Mesodermal cell (in vitro differentiated cells): ENCODE results near the gene DNAH11.
"Not testable (repeated sequence)": the region's sequence is repeated elsewhere in the genome, so short reads cannot be mapped to it uniquely, and the experiment has no call there.

Experiments used
- H3K27ac ChIP-seq: 2 replicates; pipeline ENCODE4 v1.7.0; 2013; ENCODE audit warnings: mild to moderate bottlenecking, low read depth, low read length, moderate library complexity; ENCODE audit not compliant: severe bottlenecking
- H3K36me3 ChIP-seq: 2 replicates; pipeline ENCODE4 v1.7.1; 2013; ENCODE audit warnings: mild to moderate bottlenecking, low read length, moderate library complexity; ENCODE audit not compliant: control insufficient read depth, insufficient read depth
- H3K4me1 ChIP-seq: one replicate; pipeline ENCODE4 v1.7.1; 2013; ENCODE audit warnings: mild to moderate bottlenecking, low read length; ENCODE audit not compliant: insufficient read depth, control insufficient read depth, poor library complexity, severe bottlenecking
- H3K4me3 ChIP-seq: 2 replicates; pipeline ENCODE4 v1.7.0; 2013; ENCODE audit warnings: low read length, control low read depth, mild to moderate bottlenecking; ENCODE audit not compliant: insufficient read depth, poor library complexity, severe bottlenecking; ENCODE audit errors: extremely low read depth
- H3K9me3 ChIP-seq: 2 replicates; pipeline ENCODE4 v1.7.1; 2013; ENCODE audit warnings: mild to moderate bottlenecking, low read length, moderate library complexity; ENCODE audit not compliant: control insufficient read depth
- WGBS, 2 experiments: methylation state at CpG; one replicate each; pipeline ENCODE4 v1.1.5; 2013; ENCODE audit warnings: missing lambda C conversion rate in 2 of 2; ENCODE audit not compliant: insufficient coverage in 2 of 2; 5-methylcytosine and 5-hydroxymethylcytosine counted together

The DNAH11 gene

DNA sequence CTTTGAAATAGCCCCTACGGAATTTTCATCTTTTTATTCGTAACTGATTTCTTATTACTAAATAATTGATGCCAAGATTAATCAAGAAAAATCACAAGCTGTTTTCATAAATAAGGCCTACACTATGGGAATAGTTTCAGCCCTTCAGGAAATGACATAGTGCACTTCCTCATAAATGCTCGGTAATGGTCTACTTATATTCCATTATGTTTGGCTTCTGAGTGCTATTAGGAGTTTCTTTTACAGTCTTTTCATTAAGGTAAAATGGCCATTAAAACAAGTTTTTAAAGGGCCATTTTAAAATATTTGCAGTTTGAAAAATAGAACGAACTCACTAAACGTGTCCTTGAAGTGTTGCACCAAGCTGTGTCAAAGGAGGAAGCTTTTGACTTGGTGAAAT lies 174.5 kb downstream of the DNAH11 start:
- Histone ChIP-seq H3K27ac (no peak overlapping the region), H3K4me3 (no peak overlapping the region), H3K36me3 (no peaks in the 10 kb centered on the region), H3K9me3 (no peaks in the 10 kb centered on the region), H3K4me1 (no peaks in the 10 kb centered on the region)
- 100% methylated on average over 2 of the region's 5 CpGs for WGBS, 2 experiments

DNA sequence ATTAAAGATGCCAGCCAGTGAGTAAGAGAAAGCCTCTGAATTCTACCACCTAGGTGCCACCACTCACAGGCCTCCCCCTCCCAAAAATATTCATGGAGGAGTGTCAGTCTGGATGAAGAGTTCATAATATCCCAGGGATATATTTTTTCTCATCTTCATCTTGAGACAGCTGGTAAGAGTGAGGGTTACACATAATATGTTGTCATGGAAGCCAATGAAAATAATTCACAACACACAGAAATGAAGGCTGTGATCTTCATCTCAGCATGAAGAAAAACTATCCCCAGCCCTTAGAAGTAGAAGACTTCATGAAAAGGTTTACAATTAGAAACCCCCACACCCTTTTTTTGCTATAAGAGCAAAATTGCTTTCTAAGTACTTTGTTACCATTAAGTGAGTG lies 175.6 kb downstream of the DNAH11 start:
- H3K9me3 ChIP-seq = no peaks in the 10 kb centered on the region
- H3K27ac ChIP-seq = no peak overlapping the region
- H3K4me3 ChIP-seq = no peak overlapping the region
- H3K36me3 ChIP-seq = no peaks in the 10 kb centered on the region
- no peaks in the 10 kb centered on the region for H3K4me1 ChIP-seq

DNA sequence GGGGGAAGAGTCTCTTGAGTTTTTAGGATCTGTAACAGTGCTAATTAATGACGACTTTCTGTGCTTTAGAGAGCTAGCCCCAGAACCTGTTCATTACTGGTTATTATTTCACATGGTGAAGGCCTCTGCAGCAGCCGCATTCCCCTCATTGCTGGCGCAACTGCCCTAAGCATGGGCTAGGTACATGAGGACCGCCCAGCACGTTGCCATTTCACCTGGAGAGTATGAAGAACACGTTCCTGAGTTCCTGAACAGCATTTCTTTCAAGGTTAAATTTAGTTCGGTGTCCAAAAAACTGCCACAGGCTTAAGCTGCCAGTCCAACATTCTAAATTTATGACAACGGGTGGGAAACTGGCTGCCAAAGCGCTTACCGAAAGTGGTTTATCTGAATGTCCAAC lies 177.0 kb downstream of the DNAH11 start:
- Histone ChIP-seq H3K36me3 (no peaks in the 10 kb centered on the region), H3K4me3 (no peak overlapping the region), H3K4me1 (no peaks in the 10 kb centered on the region), H3K9me3 (no peaks in the 10 kb centered on the region), H3K27ac (no peak overlapping the region)
- 73 to 81% methylated on average over 7 to 10 of the region's 10 CpGs for WGBS, 2 experiments

DNA sequence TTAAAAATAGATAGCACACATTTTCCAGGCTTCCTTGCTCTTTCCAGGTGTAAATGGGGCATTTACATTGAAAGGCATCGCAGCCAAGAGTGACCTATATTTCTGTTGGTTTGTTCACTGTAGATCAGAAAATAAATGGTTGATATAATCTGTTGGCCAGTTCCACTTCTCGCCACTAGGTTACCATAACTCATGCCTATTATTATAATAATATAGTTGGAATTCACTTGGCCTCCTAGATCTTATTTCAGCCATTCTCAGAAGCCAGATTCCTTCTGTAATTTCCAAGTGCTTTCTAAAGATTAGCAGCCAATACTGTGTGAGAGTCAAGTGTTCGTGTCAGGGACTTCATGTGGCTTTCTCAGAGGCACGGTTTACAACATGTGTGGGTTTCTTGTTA lies 179.5 kb downstream of the DNAH11 start:
- no peak overlapping the region for H3K4me3 ChIP-seq
- H3K4me1 ChIP-seq = no peaks in the 10 kb centered on the region
- 100% methylated on average over 1 of the region's 4 CpGs for WGBS, 2 experiments
- no peaks in the 10 kb centered on the region for H3K36me3 ChIP-seq
- H3K27ac ChIP-seq = no peak overlapping the region
- H3K9me3 ChIP-seq = no peaks in the 10 kb centered on the region

DNA sequence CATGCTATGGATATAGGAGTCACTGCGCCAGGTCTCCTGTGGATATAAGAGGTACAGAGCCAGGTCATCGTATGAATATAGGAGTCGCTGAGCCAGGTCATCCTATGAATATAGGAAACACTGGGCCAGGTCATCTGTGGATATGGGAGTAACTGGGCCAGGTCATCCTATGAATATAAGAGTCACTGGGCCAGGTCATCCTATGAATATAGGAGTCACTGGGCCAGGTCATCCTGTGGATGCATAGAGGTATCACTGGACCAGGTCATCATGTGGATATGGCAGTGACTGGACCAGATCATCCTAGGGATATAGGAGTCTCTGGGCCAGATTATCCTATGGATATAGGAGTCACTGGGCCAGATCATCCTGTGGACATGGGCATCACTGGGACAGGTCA lies 181.7 kb downstream of the DNAH11 start:
- no peak overlapping the region for H3K27ac ChIP-seq
- WGBS, 2 experiments = 92 to 100% methylated on average over 2 of the region's 3 CpGs
- no peaks in the 10 kb centered on the region for H3K36me3 ChIP-seq
- H3K9me3 ChIP-seq = no peaks in the 10 kb centered on the region
- H3K4me1 ChIP-seq = no peaks in the 10 kb centered on the region
- H3K4me3 ChIP-seq = no peak overlapping the region

DNA sequence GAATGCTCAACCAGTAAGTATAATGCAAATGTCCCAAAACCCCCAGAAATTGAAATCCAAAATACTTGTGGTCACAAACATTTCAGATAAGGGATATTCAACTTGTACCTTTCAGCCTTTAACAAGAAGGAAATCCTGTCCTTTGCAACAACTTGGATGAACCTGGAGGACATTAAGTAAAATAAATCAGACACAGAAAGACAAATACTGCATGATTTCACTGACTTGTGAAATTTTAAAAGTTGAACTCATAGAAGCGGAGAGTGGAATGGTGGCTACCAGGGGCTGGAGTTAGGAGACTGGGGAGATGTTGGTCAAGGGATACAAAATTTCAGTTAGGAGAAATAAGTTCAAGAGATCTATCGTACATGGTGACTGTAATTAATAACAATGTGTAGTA lies 187.6 kb downstream of the DNAH11 start:
- Histone ChIP-seq H3K4me1 (no peaks in the 10 kb centered on the region), H3K4me3 (no peak overlapping the region), H3K9me3 (no peaks in the 10 kb centered on the region), H3K27ac (no peak overlapping the region), H3K36me3 (no peaks in the 10 kb centered on the region)
- WGBS, 2 experiments = 86 to 90% methylated on average over 1 of the region's 2 CpGs

DNA sequence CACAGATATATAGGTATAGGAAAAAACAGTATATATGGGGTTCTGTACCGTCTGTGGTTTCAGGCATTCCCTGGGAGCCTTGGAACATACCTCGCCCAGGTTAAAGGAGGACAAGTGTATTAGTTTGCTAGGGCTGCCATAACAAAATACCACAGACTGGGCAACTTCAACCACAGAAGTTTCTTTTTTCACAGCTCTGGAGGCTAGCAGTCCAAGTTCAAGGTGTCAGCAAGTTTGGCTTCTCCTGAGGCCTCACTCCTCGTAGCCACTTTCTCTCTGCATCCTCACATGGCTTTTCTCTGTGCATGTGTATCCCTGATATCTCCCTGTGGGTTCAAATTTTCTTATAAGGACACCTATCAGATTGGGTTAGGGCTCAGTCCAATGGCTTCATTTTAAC lies 189.1 kb downstream of the DNAH11 start:
- no peaks in the 10 kb centered on the region for H3K36me3 ChIP-seq
- H3K9me3 ChIP-seq = no peaks in the 10 kb centered on the region
- H3K4me1 ChIP-seq = no peaks in the 10 kb centered on the region
- no peak overlapping the region for H3K4me3 ChIP-seq
- H3K27ac ChIP-seq = no peak overlapping the region
- 100% methylated on average over 1 of the region's 3 CpGs for WGBS, 2 experiments

DNA sequence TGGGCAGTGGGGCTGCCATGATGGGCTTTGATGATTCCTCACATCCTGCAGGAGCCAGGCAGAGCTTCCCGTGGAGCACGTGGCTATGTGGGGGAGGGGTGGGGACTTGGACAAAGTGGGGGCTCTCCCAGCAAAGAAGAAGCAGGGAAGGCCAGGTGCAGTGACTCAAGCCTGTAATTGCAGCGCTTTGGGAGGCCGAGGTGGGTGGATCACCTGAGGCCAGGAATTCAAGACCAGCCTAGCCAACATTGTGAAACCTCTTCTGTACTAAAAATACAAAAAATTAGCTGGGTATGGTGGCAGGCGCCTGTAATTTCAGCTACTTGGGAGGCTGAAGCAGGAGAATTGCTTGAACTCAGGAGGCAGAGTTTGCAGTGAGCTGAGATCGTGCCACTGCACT lies 190.1 kb downstream of the DNAH11 start:
- H3K4me1 ChIP-seq, H3K36me3 ChIP-seq, H3K9me3 ChIP-seq, H3K4me3 ChIP-seq, H3K27ac ChIP-seq: not testable (repeated sequence)
- WGBS, 2 experiments = 84 to 86% methylated on average over 4 to 5 of the region's 6 CpGs

DNA sequence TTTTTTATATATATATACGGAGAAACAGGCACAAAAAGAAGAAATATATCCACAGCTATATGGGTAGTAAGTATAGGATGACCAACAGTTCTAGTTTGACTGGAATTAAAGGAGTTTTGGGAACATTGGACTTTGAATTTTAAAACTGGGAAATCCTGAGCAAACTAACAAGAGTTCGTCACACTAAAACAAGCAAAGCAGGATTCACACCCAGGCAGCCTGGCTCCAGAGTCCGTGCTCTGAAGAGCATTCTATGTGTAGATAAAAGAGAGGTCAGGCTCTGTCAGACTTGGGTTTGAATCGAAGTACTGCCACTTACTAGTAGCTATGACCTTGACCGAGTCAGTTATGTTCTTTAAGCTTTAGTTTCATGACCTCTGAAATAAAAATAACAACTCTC lies 191.0 kb downstream of the DNAH11 start:
- Histone ChIP-seq H3K4me1 (no peaks in the 10 kb centered on the region), H3K9me3 (no peaks in the 10 kb centered on the region), H3K36me3 (no peaks in the 10 kb centered on the region), H3K4me3 (no peak overlapping the region), H3K27ac (no peak overlapping the region)
- WGBS, 2 experiments = 100% methylated on average over 2 of the region's 5 CpGs; no CpG with 5 or more reads in 1 of the 2 experiments

DNA sequence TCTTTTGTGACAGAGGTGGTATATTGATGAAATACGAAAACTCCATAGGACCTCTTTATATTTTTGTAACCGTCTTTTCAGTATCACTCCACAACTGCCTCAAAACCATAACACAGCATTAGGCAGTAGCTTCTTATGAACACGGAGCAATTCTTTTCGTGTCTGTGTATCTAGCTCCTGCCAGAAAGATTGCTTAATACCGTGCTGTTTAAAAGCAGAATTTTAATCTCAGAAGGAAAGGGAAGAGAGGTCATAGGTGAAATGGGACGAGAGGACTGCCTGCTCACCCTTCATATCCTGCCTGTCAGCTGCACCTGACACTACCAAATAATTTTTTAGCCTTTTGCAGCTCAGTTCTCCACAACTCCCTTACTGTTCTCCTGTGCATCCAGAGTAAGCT lies 200.7 kb downstream of the DNAH11 start:
- no peak overlapping the region for H3K27ac ChIP-seq
- H3K9me3 ChIP-seq = no peaks in the 10 kb centered on the region
- 91 to 96% methylated on average over 3 to 4 of the region's 6 CpGs for WGBS, 2 experiments

DNA sequence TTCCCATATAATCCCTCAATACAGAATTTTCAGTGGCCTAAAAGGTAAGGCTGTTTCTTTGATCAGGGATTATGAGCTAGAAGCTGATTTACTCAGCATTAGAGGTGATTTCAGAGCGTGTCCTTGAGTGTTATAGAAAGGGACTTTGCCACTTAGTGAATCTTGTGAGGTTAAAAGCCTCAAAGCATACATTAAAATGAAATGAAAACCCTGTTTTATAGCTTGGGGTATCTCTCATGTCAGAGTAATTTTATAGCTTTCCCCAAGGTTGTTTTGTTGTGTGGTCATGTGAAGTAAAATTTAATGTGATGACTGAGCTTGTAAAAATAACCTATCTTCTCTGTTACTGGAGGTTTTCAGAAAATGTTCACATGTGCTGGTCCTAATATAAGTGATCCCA lies 204.1 kb downstream of the DNAH11 start:
- H3K4me1 ChIP-seq = no peaks in the 10 kb centered on the region
- no peak overlapping the region for H3K27ac ChIP-seq
- 80% methylated on average over 1 of the region's 1 CpG; no CpG with 5 or more reads in 1 of the 2 experiments for WGBS, 2 experiments
- H3K9me3 ChIP-seq = no peaks in the 10 kb centered on the region
- H3K36me3 ChIP-seq = no peaks in the 10 kb centered on the region
- no peak overlapping the region for H3K4me3 ChIP-seq

More for the DNA sequence above, 200.7 kb downstream of the DNAH11 start:
- Histone ChIP-seq H3K4me3 (no peak overlapping the region), H3K36me3 (no peaks in the 10 kb centered on the region), H3K4me1 (no peaks in the 10 kb centered on the region)

DNA sequence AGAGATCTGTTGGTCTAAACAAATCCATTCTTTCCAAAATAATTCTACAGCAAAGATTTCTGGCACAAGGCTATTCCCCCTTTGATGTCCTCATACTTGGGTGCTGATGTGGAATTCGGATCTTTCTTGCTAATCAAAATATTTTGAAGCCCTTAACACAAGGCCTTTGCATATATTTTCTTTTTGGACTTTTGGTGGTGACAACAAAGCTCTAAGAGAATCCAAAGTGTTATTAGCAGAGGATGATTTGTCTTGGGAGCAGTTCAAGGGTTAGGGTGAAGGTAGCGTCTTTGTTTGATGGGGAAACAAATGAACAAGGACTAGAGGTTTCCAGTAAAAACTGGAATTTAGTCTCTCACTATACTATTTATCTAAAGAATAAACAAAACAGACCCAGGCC lies 205.0 kb downstream of the DNAH11 start:
- H3K4me1 ChIP-seq = no peaks in the 10 kb centered on the region
- no CpG with 5 or more reads among the region's 2 CpGs for WGBS, 2 experiments

More for the DNA sequence above, 205.0 kb downstream of the DNAH11 start:
- no peak overlapping the region for H3K4me3 ChIP-seq
- H3K36me3 ChIP-seq = no peaks in the 10 kb centered on the region
- H3K9me3 ChIP-seq = no peaks in the 10 kb centered on the region
- no peak overlapping the region for H3K27ac ChIP-seq
